ENCODE data around the gene UFL1. TPM values are rescaled to one million over a fixed set of nuclear protein-coding genes. Genes with fewer than 3 reads are reported as not detected.
"Not testable (repeated sequence)": the region's sequence is repeated elsewhere in the genome, so short reads cannot be mapped to it uniquely, and the experiment has no call there.

UFL1 gene
- polyA plus RNA-seq (ENCODE audit: low read depth in 6 of 6), result 10 to 100 TPM; 11.0 to 23.5 (median 19.0) TPM

GRCh38 chr6:96521644-96522464, at the start of gene UFL1:
TSS of gene UFL1 (plus strand) at chr6:96521806. CDS start at chr6:96521874, 68 bp downstream.
- peak within 1 kb of the TSS; percentile 100 for H3K27ac Mint-ChIP-seq
- peaks cover 0 to 12% of the 10 kb centered on the region in 2 donors for H3K36me3 Mint-ChIP-seq
- H3K27me3 Mint-ChIP-seq, result no peaks in the 10 kb centered on the region
- H3K9me3 Mint-ChIP-seq, result no peaks in the 10 kb centered on the region
- ATAC-seq (ENCODE audit: low read depth in 2 of 2) (peak; percentile 90 to 91), DNase-seq (peak; percentile 94)
- H3K4me1 Mint-ChIP-seq, result peaks cover 19 to 28% (median 19%) of the 10 kb centered on the region in 3 donors
- H3K4me3 Mint-ChIP-seq, result peak within 1 kb of the TSS; percentile 94 to 100 (median 100)

- DNase-seq; H3K27me3 Mint-ChIP-seq; H3K27ac Mint-ChIP-seq; H3K4me3 Mint-ChIP-seq; H3K36me3 Mint-ChIP-seq; H3K4me1 Mint-ChIP-seq; ATAC-seq (ENCODE audit: low read depth in 2 of 2): not testable (repeated sequence)
- H3K9me3 Mint-ChIP-seq, result peaks cover 3 to 41% (median 25%) of the 10 kb centered on the region in 7 donors
Measured at GRCh38 chr6:96472291-96472690, 49.3 kb upstream of the UFL1 start.

- ATAC-seq (ENCODE audit: low read depth in 2 of 2) (no peak), DNase-seq (no peak)
- H3K4me3 Mint-ChIP-seq, result no peak overlapping the region
- peaks cover 0 to 4% of the 10 kb centered on the region in 2 donors for H3K36me3 Mint-ChIP-seq
- no peak overlapping the region for H3K27ac Mint-ChIP-seq
- no peaks in the 10 kb centered on the region for H3K4me1 Mint-ChIP-seq
- peaks cover 14 to 80% (median 39%) of the 10 kb centered on the region in 7 donors for H3K9me3 Mint-ChIP-seq
- H3K27me3 Mint-ChIP-seq, result no peaks in the 10 kb centered on the region
Measured at GRCh38 chr6:96478695-96479094, 42.9 kb upstream of the UFL1 start.

- peaks cover 18 to 94% (median 69%) of the 10 kb centered on the region in 7 donors for H3K9me3 Mint-ChIP-seq
- ATAC-seq (ENCODE audit: low read depth in 2 of 2) (no peak), DNase-seq (no peak)
- peaks cover 12 to 32% of the 10 kb centered on the region in 2 donors for H3K36me3 Mint-ChIP-seq
- no peak overlapping the region for H3K4me3 Mint-ChIP-seq
- no peak overlapping the region for H3K27ac Mint-ChIP-seq
- H3K4me1 Mint-ChIP-seq, result no peaks in the 10 kb centered on the region
- H3K27me3 Mint-ChIP-seq, result peaks cover 0 to under 1% (median 0%) of the 10 kb centered on the region in 3 donors
Measured at GRCh38 chr6:96491926-96492325, 29.7 kb upstream of the UFL1 start.

GRCh38 chr6:96499781-96500180, 21.8 kb upstream of the UFL1 start:
- H3K27ac Mint-ChIP-seq, result no peak overlapping the region
- peaks cover 10 to 48% of the 10 kb centered on the region in 2 donors for H3K36me3 Mint-ChIP-seq
- H3K4me1 Mint-ChIP-seq, result peaks cover 6 to 10% (median 7%) of the 10 kb centered on the region in 3 donors
- DNase-seq, result no peak
- peaks cover 14 to 73% (median 40%) of the 10 kb centered on the region in 7 donors for H3K9me3 Mint-ChIP-seq
- peak in 1 of 2 donors; percentile 69 for ATAC-seq (ENCODE audit: low read depth in 2 of 2)
- peaks cover 0 to 6% (median 0%) of the 10 kb centered on the region in 3 donors for H3K27me3 Mint-ChIP-seq
- H3K4me3 Mint-ChIP-seq, result no peak overlapping the region

- H3K9me3 Mint-ChIP-seq, result peaks cover 8 to 43% (median 22%) of the 10 kb centered on the region in 7 donors
- peaks cover 25 to 36% of the 10 kb centered on the region in 2 donors for H3K36me3 Mint-ChIP-seq
- H3K4me3 Mint-ChIP-seq, result no peak overlapping the region
- no peak for DNase-seq
- peaks cover 6 to 8% (median 7%) of the 10 kb centered on the region in 3 donors for H3K4me1 Mint-ChIP-seq
- no peaks in the 10 kb centered on the region for H3K27me3 Mint-ChIP-seq
- H3K27ac Mint-ChIP-seq, result peak overlapping the region in 1 of 6 donors; percentile 55
- ATAC-seq (ENCODE audit: low read depth in 2 of 2), result no peak
Measured at GRCh38 chr6:96502915-96503314, 18.7 kb upstream of the UFL1 start.

GRCh38 chr6:96505363-96505762, 16.2 kb upstream of the UFL1 start:
- Mint-ChIP-seq H3K27ac (no peak overlapping the region), H3K27me3 (no peaks in the 10 kb centered on the region), H3K4me1 (peaks cover 3 to 6% (median 3%) of the 10 kb centered on the region in 3 donors), H3K4me3 (no peak overlapping the region), H3K9me3 (peaks cover 16 to 50% (median 24%) of the 10 kb centered on the region in 7 donors), H3K36me3 (peaks cover 36 to 38% of the 10 kb centered on the region in 2 donors)
- DNase-seq (no peak), ATAC-seq (ENCODE audit: low read depth in 2 of 2) (no peak)

GRCh38 chr6:96509281-96509680, 12.3 kb upstream of the UFL1 start:
- no peak overlapping the region for H3K27ac Mint-ChIP-seq
- H3K9me3 Mint-ChIP-seq, result peaks cover 14 to 31% (median 19%) of the 10 kb centered on the region in 7 donors
- DNase-seq (no peak), ATAC-seq (ENCODE audit: low read depth in 2 of 2) (no peak)
- H3K27me3 Mint-ChIP-seq, result no peaks in the 10 kb centered on the region
- peaks cover 29 to 47% of the 10 kb centered on the region in 2 donors for H3K36me3 Mint-ChIP-seq
- no peaks in the 10 kb centered on the region for H3K4me1 Mint-ChIP-seq
- no peak overlapping the region for H3K4me3 Mint-ChIP-seq

GRCh38 chr6:96520171-96521115, 1.2 kb upstream of the UFL1 start:
- no peaks in the 10 kb centered on the region for H3K27me3 Mint-ChIP-seq
- peak overlapping the region; percentile 73 to 100 (median 91) for H3K27ac Mint-ChIP-seq
- DNase-seq, result no peak
- no peak for ATAC-seq (ENCODE audit: low read depth in 2 of 2)
- H3K36me3 Mint-ChIP-seq, result peaks cover 0 to 6% of the 10 kb centered on the region in 2 donors
- peak overlapping the region; percentile 94 to 100 (median 100) for H3K4me3 Mint-ChIP-seq
- no peaks in the 10 kb centered on the region for H3K9me3 Mint-ChIP-seq
- H3K4me1 Mint-ChIP-seq, result peaks cover 19 to 28% (median 19%) of the 10 kb centered on the region in 3 donors

GRCh38 chr6:96521306-96521643, 331 bp upstream of the UFL1 start:
- Mint-ChIP-seq H3K36me3 (peaks cover 0 to 8% of the 10 kb centered on the region in 2 donors), H3K4me1 (peaks cover 19 to 28% (median 19%) of the 10 kb centered on the region in 3 donors), H3K27ac (peak overlapping the region; percentile 100), H3K27me3 (no peaks in the 10 kb centered on the region), H3K9me3 (no peaks in the 10 kb centered on the region), H3K4me3 (peak overlapping the region; percentile 94 to 100 (median 100))
- ATAC-seq (ENCODE audit: low read depth in 2 of 2) (peak in 1 of 2 donors; percentile 27), DNase-seq (no peak)

GRCh38 chr6:96522465-96523009, 931 bp downstream of the UFL1 start:
- H3K36me3 Mint-ChIP-seq, result peaks cover 0 to 17% of the 10 kb centered on the region in 2 donors
- H3K4me3 Mint-ChIP-seq, result peak overlapping the region; percentile 94 to 100 (median 100)
- H3K4me1 Mint-ChIP-seq, result peaks cover 19 to 28% (median 19%) of the 10 kb centered on the region in 3 donors
- no peaks in the 10 kb centered on the region for H3K27me3 Mint-ChIP-seq
- ATAC-seq (ENCODE audit: low read depth in 2 of 2), result no peak
- no peaks in the 10 kb centered on the region for H3K9me3 Mint-ChIP-seq
- H3K27ac Mint-ChIP-seq, result peak overlapping the region; percentile 100
- no peak for DNase-seq

GRCh38 chr6:96528193-96528592, 6.6 kb downstream of the UFL1 start:
- Mint-ChIP-seq H3K36me3 (peaks cover 44 to 48% of the 10 kb centered on the region in 2 donors), H3K4me3 (no peak overlapping the region), H3K4me1 (peaks cover 15 to 25% (median 19%) of the 10 kb centered on the region in 3 donors), H3K27ac (no peak overlapping the region), H3K27me3 (no peaks in the 10 kb centered on the region), H3K9me3 (peaks cover 0 to 11% (median 6%) of the 10 kb centered on the region in 7 donors)
- ATAC-seq (ENCODE audit: low read depth in 2 of 2), result no peak
- DNase-seq, result no peak

GRCh38 chr6:96532399-96532798, 10.8 kb downstream of the UFL1 start:
- DNase-seq (peak; percentile 20), ATAC-seq (ENCODE audit: low read depth in 2 of 2) (peak; percentile 67 to 78)
- H3K4me3 Mint-ChIP-seq, result peak overlapping the region in 4 of 8 donors; percentile 46 to 59 (median 52)
- H3K27ac Mint-ChIP-seq, result peak overlapping the region; percentile 29 to 89 (median 57)
- no peaks in the 10 kb centered on the region for H3K27me3 Mint-ChIP-seq
- H3K36me3 Mint-ChIP-seq, result peaks cover 50% of the 10 kb centered on the region in 2 donors
- H3K9me3 Mint-ChIP-seq, result peaks cover 0 to 12% (median 9%) of the 10 kb centered on the region in 7 donors
- peaks cover 15 to 22% (median 15%) of the 10 kb centered on the region in 3 donors for H3K4me1 Mint-ChIP-seq
